GM21367 (cell line): ENCODE measurements around the gene UGT1A10.

Experiments
- ATAC-seq: cut with Tn5 transposase; IDR thresholded peaks from one replicate; pipeline ENCODE4 v1.9.1; 2021; ENCODE audit not compliant: unreplicated experiment

Gene UGT1A10

GRCh38 chr2:233819884-233820773 is 183.9 kb downstream of the UGT1A10 start:
- no peak for ATAC-seq

DNA sequence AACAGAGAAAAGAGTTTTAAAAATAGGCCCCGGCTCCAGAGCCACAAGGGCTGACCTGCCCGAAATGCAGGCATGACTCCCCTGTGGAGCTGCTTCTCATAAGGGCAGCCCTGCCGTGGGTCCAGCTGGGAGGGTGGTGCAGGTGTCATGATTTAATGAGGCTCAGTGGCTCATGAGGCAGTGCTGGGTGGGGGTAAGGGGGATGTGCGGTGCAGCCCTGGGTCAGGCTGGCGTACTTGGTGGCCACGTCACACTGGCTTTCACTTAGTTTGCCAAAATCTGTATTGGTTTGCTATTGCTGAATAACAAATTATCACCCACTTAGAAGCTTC is 184.5 kb downstream of the UGT1A10 start:
- no peak for ATAC-seq

DNA sequence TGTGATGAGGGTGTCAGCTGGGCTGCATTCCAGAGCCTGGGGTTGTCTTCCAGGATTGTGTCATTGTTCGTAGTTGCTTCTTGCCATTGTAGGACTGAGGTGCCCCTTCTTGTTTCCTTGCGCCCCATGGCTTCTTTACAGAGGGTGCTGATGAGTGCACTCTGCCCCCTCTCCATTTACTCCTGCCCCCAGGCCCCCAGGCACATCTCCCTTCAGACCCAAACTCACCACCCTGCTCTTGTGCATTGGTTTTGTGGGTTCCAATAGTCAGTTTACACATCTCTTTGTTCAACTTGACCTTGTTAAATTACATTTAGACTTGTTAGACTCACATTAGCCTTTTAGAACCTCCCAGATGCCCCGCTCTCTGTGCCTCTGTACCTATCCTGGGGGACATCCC is 184.9 kb downstream of the UGT1A10 start:
- ATAC-seq: no peak

DNA sequence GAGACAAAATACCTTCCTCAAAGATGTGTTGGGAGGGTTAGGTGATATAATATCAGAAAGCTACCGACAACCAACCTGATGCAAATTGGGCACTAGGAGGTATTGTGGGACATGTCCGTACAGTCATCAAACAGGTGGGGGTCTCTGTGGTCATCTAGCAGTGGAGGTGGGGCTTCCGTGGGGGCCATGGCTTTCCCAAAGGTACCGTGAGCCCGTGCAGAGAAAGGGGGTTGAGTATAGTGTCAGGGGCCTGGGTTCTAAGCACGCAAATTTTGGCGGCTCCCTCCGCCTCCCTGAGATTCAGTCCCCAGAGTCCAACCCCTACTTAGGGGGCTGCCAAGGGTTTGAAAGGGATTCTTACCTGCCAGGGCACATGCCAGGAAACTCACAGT is 185.5 kb downstream of the UGT1A10 start:
- ATAC-seq: no peak

- no peak for ATAC-seq
Observed at GRCh38 chr2:233822101-233822771, 186.0 kb downstream of the UGT1A10 start.
